ENCODE measurements around the gene KLHDC4. TPM values are rescaled to one million over a fixed set of nuclear protein-coding genes. Genes with fewer than 3 reads are reported as not detected.

Gene KLHDC4
- total and polyA plus RNA-seq, 2 of the 4 experiments (the other 2 are of a cell fraction), result 13.6 to 19.0 TPM

GRCh38 chr16:87661561-87661960 lies 104.2 kb downstream of the KLHDC4 start:
- Histone ChIP-seq H4K8ac (ENCODE audit: low read depth in 2 of 2, low read length in 2 of 2) (no peak overlapping the region), H4K5ac (ENCODE audit: low read depth, low read length) (no peak overlapping the region), H4K20me1 (ENCODE audit: insufficient read depth, low read length) (no peaks in the 10 kb centered on the region; the same call in 1 of the 2 replicates), H3K9me1 (ENCODE audit: insufficient read depth, low read length) (no peaks in the 10 kb centered on the region), H2BK5ac (ENCODE audit: low read depth, low read length, poor library complexity, severe bottlenecking) (no peak overlapping the region), H2BK120ac (ENCODE audit: low read depth, low read length) (no peak overlapping the region), H3K4ac (ENCODE audit: low read depth, low read length) (no peak overlapping the region), H3K27ac (ENCODE audit: insufficient read depth, low read length) (no peak overlapping the region), H3K4me3 (ENCODE audit: insufficient read depth, low read depth, low read length) (no peak overlapping the region), H3K9ac (ENCODE audit: low read depth, low read length) (no peak overlapping the region), H3K9me3 (ENCODE audit: control insufficient read depth, insufficient read depth, low read length) (peaks cover 3% of the 10 kb centered on the region; the same call in 1 of the 2 replicates), H3K14ac (replicated peaks; ENCODE audit: low read depth, low read length) (no peak overlapping the region), H3K36me3 (ENCODE audit: control insufficient read depth, insufficient read depth, low read length) (no peaks in the 10 kb centered on the region), H3K27me3 (ENCODE audit: control insufficient read depth, insufficient read depth, low read length) (peaks cover 43% of the 10 kb centered on the region), H3K79me1 (ENCODE audit: low read depth in 1 of 2, low read length in 2 of 2) (no peaks in the 10 kb centered on the region), H4K91ac (ENCODE audit: insufficient read depth, low read depth, low read length) (no peak overlapping the region), H2BK20ac (ENCODE audit: low read depth, low read length) (no peak overlapping the region), H2AK9ac (replicated peaks; ENCODE audit: low read depth, low read length, poor library complexity) (no peak overlapping the region), H3K4me1 (ENCODE audit: control insufficient read depth, insufficient read depth, low read length) (no peaks in the 10 kb centered on the region), H3K56ac (ENCODE audit: extremely low read depth, insufficient read depth, low read length) (no peak overlapping the region), H2AK5ac (ENCODE audit: low read depth, low read length) (no peak overlapping the region), H2AFZ (replicated peaks; ENCODE audit: low read length, poor library complexity) (no peak overlapping the region), H2BK15ac (ENCODE audit: low read depth, low read length) (no peak overlapping the region), H3K4me2 (ENCODE audit: low read depth, low read length) (no peak overlapping the region), H3K23ac (ENCODE audit: low read depth, low read length) (no peak overlapping the region), H3K18ac (ENCODE audit: low read depth, low read length) (no peak overlapping the region)
- TF ChIP-seq POLR2A (IDR thresholded peaks at IDR 0.05; ENCODE audit: low read depth, low read length) (no peak), RCOR1 (IDR thresholded peaks at IDR 0.05; ENCODE audit: insufficient replicate concordance, low read length) (peak; percentile 42), NFE2L2 (IDR thresholded peaks at IDR 0.05; ENCODE audit: low read depth, low read length) (no peak), MAFK (IDR thresholded peaks at IDR 0.05; ENCODE audit: low read depth, low read length) (no peak), MXI1 (IDR thresholded peaks at IDR 0.05; ENCODE audit: borderline replicate concordance, low read depth, low read length) (peak; percentile 48; the same call in 1 of the 2 replicates), USF2 (IDR thresholded peaks at IDR 0.05; ENCODE audit: low read depth, low read length) (peak; percentile 17; the same call in 1 of the 2 replicates), FOS (IDR thresholded peaks at IDR 0.05; ENCODE audit: low read depth, low read length) (no peak), BHLHE40 (IDR thresholded peaks at IDR 0.05; ENCODE audit: low read depth, low read length) (peak; percentile 42), CHD1 (IDR thresholded peaks at IDR 0.05; ENCODE audit: low read depth, low read length) (no peak), MAZ (IDR thresholded peaks at IDR 0.05; ENCODE audit: borderline replicate concordance, low read depth, low read length) (peak; percentile 38; the same call in 1 of the 2 replicates), ELK1 (IDR thresholded peaks at IDR 0.05; ENCODE audit: borderline replicate concordance, low read depth, low read length) (no peak), SMC3 (IDR thresholded peaks at IDR 0.05; ENCODE audit: low read depth, low read length) (no peak)
- intact Hi-C loops (cut with micrococcal nuclease) (loop anchor here (1.0 kb wide), 1 partner anchor 53 kb away; no protein-coding TSS in a partner anchor), dilution Hi-C loops (cut with HindIII; ENCODE audit: low sequenced_read_pairs, unreplicated experiment) (no loop called here), in situ Hi-C loops (cut with MboI; ENCODE audit: low sequenced_read_pairs) (no loop called here)
- CTCF ChIA-PET, result no interaction called here
- 10% methylated on average over 2 of the region's 16 CpGs; no CpG with 5 or more reads in 1 of the 2 experiments for WGBS, 2 experiments (ENCODE audit: extremely low coverage in 2 of 2, insufficient read length in 1 of 2)
- POLR2A ChIA-PET (ENCODE audit: unreplicated experiment), result no interaction called here
- BruUV-seq (replicated peaks), result no TSS peak
- ATAC-seq (ENCODE audit: low read depth), result peak; percentile 95
- DNase-seq, result peak; percentile 43

Data from IMR-90 (cell line).